Activated effector memory CD4-positive, alpha-beta T cell treated with anti-CD3 and anti-CD28 coated beads, Interleukin-2, amount 50 U/mL, for 16 hours (primary cell): ENCODE results near the gene CARMIL3.
"Not testable (repeated sequence)": the region's sequence is repeated elsewhere in the genome, so short reads cannot be mapped to it uniquely, and the experiment has no call there.

ENCODE experiments used
- DNase-seq: peaks from one replicate; pipeline ENCODE4 v3.0.0-alpha.2; 2020

Gene CARMIL3, protein sequence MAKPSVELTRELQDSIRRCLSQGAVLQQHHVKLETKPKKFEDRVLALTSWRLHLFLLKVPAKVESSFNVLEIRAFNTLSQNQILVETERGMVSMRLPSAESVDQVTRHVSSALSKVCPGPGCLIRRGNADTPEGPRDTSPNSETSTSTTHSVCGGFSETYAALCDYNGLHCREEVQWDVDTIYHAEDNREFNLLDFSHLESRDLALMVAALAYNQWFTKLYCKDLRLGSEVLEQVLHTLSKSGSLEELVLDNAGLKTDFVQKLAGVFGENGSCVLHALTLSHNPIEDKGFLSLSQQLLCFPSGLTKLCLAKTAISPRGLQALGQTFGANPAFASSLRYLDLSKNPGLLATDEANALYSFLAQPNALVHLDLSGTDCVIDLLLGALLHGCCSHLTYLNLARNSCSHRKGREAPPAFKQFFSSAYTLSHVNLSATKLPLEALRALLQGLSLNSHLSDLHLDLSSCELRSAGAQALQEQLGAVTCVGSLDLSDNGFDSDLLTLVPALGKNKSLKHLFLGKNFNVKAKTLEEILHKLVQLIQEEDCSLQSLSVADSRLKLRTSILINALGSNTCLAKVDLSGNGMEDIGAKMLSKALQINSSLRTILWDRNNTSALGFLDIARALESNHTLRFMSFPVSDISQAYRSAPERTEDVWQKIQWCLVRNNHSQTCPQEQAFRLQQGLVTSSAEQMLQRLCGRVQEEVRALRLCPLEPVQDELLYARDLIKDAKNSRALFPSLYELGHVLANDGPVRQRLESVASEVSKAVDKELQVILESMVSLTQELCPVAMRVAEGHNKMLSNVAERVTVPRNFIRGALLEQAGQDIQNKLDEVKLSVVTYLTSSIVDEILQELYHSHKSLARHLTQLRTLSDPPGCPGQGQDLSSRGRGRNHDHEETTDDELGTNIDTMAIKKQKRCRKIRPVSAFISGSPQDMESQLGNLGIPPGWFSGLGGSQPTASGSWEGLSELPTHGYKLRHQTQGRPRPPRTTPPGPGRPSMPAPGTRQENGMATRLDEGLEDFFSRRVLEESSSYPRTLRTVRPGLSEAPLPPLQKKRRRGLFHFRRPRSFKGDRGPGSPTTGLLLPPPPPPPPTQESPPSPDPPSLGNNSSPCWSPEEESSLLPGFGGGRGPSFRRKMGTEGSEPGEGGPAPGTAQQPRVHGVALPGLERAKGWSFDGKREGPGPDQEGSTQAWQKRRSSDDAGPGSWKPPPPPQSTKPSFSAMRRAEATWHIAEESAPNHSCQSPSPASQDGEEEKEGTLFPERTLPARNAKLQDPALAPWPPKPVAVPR (N-terminal part only)

DNA sequence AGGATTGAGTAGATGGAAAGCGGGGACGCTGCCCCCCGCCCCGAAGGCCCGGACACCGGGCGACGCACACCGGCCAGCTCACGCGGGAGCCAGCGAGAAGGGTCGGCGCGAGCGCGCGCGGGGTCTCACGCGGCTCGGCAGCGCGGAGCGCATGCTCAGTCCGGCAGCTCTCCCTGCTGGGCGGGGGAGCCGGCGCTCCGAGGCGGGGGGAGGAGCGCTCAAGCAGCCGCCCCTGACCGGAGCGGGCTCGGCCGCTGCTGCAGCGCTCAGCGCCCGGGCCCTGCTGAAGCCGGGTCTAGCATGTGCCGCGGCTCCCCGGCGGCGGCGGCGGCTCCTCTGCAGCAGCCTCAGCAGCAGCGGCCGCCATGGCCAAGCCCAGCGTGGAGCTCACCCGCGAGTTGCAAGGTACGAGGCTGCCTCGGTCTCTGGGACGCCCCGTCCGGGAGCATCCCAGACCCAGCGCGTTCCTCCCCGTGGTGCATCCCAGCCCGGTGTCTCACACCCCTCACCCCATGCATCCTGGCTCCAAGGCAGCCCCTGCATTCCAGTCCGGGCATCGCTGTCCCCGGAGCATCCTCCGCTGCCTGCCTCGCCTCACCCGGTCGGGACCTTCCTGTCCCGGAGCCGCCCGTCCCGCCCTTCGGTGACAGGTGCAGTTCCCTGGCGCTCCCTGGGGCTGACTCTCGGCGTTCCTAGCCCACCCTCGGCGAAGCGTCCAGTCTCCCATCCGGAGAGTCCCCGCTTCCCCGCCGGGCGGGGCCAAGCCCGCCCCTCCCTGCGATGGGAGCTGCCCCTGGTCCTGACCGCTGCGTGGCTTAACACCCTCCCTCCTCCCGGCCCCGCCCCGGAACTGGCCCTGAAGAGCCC is at the start of gene CARMIL3:
Gene CARMIL3 (plus strand): TSS at position 221 of the 867 bp plus-strand sequence. CDS start 145 bp downstream, at position 366.
- peak; percentile 87 for DNase-seq

DNA sequence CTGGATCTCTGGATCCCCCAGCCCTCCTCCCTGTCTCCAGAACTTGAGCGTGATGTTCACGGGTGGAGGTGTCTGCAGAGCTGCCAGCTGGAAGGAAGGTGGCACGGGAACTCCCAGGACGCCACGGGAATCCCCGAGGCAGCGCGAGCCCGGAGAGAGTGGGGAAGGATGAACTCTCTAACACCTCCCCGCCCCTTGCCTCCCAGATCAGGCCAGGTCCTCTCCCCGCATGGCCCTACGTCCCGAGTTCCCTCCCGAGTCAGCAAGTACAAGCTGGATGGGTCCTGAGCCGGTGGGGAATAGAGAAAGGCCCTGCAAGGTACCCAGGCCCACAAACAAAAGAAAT is 45.4 kb upstream of the CARMIL3 start:
- DNase-seq: not testable (repeated sequence)

DNA sequence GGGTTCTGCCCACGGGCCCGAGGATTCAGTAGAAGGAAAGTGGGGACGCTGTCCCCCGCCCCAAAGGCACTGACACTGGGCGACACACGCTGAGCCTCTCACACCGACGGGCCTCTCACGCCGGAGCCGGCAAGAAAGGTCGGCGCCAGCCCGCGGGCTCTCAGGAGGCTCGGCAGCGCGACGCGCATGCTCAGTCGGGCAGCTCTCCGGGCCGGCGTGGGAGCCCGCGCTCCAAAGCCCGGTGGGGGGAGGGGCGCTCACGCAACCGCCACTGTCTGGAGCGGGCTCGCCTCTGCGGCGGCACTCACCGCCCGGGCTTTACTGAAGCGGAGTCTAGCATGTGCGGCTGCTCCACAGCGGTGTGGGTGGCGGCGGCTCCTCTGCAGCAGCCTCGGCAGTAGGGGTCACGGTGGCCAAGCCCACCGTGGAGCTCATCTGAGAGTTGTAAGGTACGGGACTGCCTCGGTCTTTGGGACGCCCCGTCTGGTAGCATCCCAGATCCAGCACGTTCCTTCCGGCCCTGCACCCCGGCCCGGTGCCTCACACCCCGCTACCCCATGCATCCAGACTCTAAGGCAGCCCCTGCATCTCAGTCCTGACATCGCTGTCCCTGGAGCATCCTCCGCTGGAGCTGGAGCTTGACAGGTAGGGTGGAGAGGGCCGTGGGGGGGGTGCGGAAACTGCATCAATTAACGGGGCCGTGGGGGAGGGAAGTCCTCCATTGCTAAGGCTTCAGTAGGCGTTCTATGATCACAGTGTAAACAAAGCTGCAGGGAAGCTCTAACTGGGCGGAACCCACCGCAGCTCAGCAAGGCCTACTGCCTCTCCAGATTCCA is 44.8 kb upstream of the CARMIL3 start:
- DNase-seq: peak; percentile 91

DNA sequence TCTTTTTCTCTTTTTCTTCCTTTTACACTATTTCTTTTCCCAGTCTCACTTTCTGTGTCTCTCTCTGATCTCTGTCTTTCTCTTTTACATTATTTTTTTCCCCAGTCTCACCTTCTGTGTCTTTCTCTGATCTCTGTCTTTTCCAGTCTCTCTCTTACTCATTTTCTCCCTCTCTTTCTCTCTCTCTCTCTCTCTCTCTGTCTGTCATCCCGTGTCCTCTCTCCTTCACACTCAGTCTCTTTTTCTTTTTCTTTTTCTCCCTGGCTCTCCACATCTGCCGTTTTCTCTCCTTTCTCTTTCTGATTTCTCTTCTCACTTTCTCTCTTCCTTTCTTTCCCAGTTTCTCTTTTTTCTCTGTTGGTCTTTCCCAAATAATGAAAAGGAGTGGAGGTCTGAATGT is 40.8 kb upstream of the CARMIL3 start:
- DNase-seq: no peak

DNA sequence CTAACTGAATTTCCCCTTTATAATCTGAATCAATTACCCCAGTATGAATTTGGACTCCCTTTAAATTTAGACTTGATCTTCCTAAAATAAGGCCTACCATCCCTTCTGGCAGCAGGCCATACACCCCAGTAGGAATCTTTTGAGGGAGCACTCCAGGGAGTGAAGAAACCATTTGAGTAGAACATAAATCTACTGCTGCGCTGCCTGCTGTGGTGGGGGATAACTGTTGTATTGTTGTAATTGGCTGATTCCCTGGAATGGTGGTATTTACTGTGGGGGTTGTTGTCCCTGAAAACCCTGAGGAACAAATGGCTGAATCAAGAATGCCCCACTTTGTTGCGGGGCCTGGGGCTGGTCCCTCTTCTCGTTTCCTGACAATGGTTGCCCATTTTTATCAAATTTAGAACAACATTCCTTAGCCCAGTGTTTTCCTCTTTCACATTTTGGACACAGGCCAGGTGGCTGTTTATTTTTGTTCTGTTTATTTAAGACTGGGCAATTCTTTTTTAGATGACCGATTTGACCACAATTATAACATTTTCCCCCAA is 39.0 kb upstream of the CARMIL3 start:
- not testable (repeated sequence) for DNase-seq

DNA sequence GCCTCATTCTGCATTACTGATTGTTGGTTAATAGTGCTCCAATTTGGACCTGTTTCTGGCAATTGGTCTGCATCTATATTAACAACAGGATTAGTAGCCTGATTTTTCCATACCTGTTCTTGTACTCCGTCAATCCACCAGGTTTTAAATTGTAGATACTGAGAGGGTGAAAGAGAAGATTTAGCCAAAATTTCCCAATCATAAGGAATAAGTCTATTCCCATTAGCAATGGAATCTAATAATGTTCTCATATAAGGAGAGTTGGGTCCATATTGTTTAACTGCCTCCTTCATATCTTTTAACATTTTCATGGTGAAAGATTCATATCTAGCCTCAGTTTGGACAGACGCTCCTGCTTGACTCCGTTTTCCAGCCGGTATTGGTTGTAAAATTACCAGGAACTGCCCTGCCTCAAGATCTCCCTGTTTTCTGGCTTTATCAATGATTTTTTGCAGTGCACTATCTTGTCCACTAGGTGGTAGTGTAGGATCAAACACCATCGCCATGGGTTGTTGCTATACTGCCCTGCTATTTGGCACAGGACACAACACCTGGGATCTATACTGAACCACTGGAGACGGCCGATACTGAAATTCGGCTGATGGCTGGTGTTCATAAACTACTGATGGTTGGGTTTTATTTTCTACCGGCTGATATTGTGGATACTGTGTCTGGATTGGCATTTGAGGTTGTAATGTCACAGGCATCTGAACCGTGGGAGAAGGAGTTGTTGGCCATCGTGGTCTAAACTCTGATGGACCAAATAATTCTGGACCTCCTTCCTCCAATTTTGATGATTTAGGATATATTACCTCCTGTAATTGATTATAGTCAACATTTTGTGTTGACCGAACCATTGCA is 37.9 kb upstream of the CARMIL3 start:
- DNase-seq: peak; percentile 73

DNA sequence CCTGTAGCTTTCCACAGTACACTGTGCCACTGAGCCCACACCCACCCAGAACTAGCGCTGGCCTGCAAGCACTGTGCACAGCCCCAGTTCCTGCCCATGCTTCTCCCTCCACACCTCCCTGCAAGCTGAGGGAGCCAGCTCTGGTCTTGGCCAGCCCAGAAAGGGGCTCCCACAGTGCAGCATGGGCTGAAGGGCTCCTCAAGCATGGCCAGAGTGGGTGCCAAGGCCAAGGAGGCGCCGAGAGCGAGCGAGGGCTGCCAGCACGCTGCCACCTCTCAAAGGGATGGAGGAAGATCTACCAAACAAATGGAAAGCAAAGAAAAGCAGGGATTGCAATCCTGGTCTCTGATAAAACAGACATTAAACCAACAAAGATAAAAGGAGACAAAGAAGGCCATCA is 36.1 kb upstream of the CARMIL3 start:
- DNase-seq: not testable (repeated sequence)

DNA sequence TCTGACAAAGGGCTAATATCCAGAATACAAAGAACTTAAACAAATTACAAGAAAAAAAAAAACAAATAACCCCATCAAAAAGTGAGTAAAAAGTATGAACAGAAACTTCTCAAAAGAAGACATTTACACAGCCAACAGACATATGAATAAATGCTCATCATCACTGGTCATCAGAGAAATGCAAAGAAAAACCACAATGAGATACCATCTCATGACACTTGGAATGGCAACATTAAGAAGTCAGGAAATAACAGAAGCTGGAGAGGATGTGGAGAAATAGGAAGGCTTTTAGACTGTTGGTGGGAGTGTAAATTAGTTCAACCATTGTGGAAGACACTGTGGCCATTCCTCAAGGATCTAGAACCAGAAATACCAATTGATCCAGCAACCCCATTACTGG is 32.8 kb upstream of the CARMIL3 start:
- DNase-seq: not testable (repeated sequence)

DNA sequence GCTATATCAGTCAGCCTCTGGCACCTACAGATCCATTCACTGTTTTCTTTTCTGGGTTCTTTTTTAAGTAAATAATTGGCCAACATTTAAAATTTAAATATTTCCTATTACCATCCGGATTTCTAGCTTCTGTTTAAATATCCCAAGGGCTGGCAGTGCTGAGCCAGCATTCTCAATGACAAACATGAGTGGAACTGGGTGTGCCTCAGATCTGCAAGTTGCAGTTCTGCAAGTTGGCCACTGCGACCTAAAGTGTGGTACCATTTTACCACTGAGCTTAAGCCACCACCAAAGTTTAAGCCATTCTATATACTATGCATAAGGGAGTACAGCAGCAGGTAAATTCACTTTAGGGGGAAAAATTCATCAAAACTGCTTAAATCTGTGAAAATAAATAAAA is 31.9 kb upstream of the CARMIL3 start:
- not testable (repeated sequence) for DNase-seq

DNA sequence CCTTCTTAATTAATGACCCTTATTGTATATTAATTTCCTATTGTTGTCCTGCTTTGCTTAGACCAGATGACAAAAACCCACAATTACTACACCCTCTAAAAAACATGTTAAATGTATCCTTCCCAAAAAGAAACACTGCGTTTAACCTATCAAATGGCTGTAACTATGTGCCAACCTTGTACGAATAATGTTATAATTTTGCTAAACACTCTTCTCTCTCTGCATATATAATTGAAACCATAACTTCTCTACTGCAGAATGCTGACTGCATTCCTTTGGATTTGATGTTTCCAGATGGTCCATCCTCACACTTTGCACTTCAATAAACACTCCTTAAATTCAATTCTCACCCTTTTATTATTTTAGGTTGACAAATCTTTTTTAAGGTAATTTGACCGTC is 31.3 kb upstream of the CARMIL3 start:
- not testable (repeated sequence) for DNase-seq

DNA sequence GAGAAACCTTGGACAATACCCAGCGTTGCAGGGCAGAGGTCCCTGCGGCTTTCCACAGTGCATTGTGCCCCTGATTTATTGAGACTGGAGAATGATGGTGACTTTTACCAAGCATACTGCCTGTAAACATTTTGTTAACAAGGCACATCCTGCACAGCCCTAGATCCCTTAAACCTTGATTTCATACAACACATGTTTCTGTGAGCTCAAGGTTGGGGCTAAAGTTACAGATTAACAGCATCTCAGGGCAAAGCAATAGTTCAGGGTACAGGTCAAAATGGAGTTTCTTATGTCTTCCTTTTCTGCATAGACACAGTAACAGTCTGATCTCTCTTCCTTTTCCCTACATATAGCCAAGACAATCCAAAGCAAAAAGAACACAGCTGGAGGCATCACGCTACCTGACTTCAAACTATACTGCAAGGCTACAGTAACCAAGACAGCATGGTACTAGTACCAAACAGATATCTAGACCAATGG is 26.8 kb upstream of the CARMIL3 start:
- DNase-seq: not testable (repeated sequence)

DNA sequence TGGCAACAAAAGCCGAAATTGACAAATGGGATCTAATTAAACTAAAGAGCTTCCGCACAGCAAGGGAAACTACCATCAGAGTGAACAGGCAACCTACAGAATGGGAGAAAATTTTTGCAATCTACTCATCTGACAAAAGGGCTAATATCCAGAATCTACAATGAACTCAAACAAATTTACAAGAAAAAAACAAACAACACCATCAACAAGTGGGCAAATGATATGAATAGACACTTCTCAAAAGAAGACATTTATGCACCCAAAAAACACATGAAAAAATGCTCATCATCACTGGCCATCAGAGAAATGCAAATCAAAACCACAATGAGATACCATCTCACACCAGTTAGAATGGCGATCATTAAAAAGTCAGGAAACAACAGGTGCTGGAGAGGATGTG is 22.1 kb upstream of the CARMIL3 start:
- not testable (repeated sequence) for DNase-seq

DNA sequence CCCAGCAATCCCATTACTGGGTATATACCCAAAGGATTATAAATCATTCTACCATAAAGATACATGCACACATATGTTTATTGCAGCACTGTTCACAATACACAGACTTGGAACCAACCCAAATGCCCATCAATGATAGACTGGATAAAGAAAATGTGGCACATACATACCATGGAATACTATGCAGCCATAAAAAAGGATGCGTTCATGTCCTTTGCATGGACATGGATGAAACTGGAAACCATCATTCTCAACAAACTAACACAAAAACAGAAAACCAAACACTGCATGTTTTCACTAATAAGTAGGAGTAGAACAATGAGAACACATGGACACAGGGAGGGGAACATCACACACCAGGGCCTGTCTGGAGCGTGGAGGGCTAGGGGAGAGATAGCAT is 20.5 kb upstream of the CARMIL3 start:
- not testable (repeated sequence) for DNase-seq

DNA sequence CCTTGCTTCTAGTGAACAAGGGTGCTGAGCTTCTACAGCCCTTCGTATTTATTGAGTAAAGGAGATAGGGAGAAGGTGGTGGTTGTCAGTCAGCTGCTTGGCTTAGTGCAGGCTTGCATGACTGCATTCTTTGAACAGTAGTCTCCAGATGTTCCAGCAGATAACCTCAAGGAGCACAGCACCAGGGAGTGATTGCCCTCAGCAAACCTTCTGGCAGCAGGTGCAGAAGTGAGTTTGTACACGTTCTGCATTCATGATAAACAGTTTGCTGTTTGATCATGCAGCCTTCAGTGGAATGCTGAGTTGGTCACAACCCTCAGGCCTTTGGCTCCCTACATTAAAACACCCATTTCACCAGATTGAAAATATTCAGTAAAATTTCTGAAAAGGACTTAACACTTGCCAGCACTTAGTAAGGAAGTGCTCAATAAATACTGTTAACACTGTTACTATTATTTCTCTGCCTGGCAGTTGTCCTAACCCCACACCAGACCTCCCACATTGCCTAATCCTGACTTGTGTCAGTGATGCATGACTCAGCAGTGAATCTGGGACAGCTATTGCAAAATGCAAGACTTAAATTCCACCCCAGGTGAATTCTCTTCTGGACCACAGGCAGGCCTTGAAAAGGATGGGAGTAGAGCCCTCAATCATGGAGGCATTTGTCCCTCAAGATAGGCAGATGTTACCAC is 18.9 kb upstream of the CARMIL3 start:
- no peak for DNase-seq

DNA sequence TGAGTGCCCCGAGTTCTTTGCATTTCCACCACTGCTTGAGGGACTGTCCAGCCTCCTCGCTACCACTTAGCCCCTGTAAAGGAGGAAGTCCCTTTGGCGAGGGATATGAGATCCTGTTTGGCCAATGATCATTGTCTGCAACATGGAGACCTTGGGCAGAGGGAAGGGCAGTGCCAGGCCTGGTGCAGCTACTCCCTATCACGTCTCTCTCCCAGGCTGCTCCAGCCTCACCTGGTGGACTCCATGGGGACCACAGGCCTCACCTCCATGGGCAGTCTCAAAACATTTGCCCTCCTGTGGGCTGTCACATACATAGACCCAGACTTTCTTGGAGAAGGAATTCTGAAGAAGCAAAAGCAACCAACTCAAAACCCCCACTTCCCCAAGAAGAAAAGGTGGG is 16.0 kb upstream of the CARMIL3 start:
- DNase-seq: not testable (repeated sequence)

DNA sequence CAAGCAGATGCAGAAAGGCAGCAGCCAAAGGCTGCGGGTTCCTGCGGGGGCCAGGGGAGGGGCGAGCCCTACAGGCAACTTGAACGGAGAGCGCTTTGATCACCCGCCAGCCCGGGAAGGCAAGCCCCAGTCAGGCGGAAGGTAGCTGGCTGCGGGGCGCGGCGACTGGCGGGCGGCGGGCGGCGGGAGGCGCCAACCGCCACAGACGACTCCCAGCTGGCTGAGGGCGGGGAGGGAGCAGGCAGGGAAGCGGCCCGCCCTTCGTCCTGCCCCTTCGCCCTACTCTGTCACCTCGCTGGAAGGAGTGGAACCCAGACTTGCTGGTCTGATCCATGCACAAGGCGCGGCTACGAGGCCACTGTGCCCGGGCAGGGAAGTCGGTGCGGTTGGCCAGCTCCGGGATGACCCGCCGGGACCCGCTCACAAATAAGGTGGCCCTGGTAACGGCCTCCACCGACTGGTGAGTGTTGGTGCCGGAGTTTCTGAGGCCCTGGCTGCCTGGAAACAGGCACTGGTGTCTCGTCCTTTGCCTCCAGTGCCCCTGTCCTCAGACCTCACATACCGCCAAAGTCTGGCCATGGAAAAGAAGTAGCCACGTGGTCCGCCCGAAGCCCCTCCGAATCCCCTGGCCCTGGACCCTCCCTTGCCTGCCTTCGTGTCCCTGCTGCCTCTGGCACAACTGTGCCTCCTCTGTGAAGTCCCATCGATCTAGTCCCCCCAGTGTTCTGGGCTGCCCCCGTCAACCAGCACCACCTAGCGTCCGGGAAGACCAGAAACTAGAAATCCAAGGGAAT is 15.4 kb upstream of the CARMIL3 start:
- DNase-seq: peak; percentile 86

DNA sequence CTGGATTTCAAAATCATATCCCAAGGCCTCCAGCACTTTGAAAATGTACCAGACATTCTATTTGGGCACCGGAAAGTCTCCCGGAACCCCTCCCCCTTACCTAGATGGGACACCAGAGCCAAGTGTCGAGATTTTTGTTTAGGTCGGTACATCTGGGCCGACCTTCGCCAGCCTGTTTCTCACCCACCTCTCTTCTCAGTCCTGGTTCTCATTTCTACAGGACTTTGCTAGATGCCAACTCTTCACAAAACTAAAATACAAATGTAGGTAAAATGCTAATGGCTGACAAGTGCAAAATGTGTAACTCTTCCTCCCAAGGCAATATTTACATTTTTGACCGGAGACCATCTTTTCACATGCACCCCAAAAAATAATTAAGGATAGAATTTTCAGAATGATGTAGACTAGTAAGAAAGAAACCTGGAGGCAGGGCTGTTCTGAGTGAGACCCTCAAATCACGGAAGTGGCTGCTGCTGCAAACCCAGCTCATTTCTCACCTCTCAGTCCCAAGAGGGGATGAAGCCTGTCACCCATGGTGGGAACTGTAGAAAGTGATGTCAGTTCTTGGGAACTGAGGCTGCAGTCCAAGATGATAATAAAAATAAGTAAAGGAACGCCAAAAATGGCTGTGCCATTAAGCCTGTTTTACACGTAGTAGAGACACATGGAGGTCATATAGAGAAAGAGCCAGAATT is 14.7 kb upstream of the CARMIL3 start:
- DNase-seq: not testable (repeated sequence)
